Activated CD4-positive, alpha-beta T cell treated with anti-CD3 and anti-CD28 coated beads, Interleukin-2, Interleukin-4, amounts not matched to agents 100 ng/mL and 50 ng/mL, durations not matched to agents 16 hours and 8 hours (primary cell): Measurements from ENCODE around the gene NFYB.
"Not testable (repeated sequence)": the region's sequence is repeated elsewhere in the genome, so short reads cannot be mapped to it uniquely, and the experiment has no call there.

Source experiments
- DNase-seq: peaks from one replicate; pipeline ENCODE4 v3.0.0-alpha.2; 2020; ENCODE audit warnings: low spot score

The NFYB gene

GRCh38 chr12:104114834-104115586 is 23.0 kb downstream of the NFYB start:
- DNase-seq, result not testable (repeated sequence)

GRCh38 chr12:104109446-104110271 is 28.4 kb downstream of the NFYB start:
- no peak for DNase-seq

GRCh38 chr12:104108755-104109445 is 29.1 kb downstream of the NFYB start:
- peak; percentile 84 for DNase-seq

GRCh38 chr12:104106965-104107364 is 31.0 kb downstream of the NFYB start:
- no peak for DNase-seq

- no peak for DNase-seq
Observed at GRCh38 chr12:104105461-104105860, 32.5 kb downstream of the NFYB start.

GRCh38 chr12:104097954-104098353 is 40.1 kb downstream of the NFYB start:
- DNase-seq, result no peak

- DNase-seq, result no peak
Observed at GRCh38 chr12:104095289-104095688, 42.7 kb downstream of the NFYB start.

GRCh38 chr12:104094284-104094683 is 43.7 kb downstream of the NFYB start:
- DNase-seq, result no peak

- DNase-seq, result no peak
Observed at GRCh38 chr12:104091136-104091535, 46.9 kb downstream of the NFYB start.

GRCh38 chr12:104090685-104091084 is 47.3 kb downstream of the NFYB start:
- DNase-seq, result no peak

- DNase-seq, result peak; percentile 78
Observed at GRCh38 chr12:104083769-104084475, 54.1 kb downstream of the NFYB start.

GRCh38 chr12:104080764-104081163 is 57.2 kb downstream of the NFYB start:
- DNase-seq, result no peak

- DNase-seq, result no peak
Observed at GRCh38 chr12:104079024-104079423, 59.0 kb downstream of the NFYB start.

- no peak for DNase-seq
Observed at GRCh38 chr12:104073699-104074098, 64.3 kb downstream of the NFYB start.

GRCh38 chr12:104072099-104072498 is 65.9 kb downstream of the NFYB start:
- no peak for DNase-seq
